ENCODE data around the gene TRABD2B. TPM values are rescaled to one million over a fixed set of nuclear protein-coding genes. Genes with fewer than 3 reads are reported as not detected.

Gene TRABD2B
- polyA plus RNA-seq, 4 donors, result under 0.01 to 2.6 (median 2.2) TPM; not detected in 1

DNA sequence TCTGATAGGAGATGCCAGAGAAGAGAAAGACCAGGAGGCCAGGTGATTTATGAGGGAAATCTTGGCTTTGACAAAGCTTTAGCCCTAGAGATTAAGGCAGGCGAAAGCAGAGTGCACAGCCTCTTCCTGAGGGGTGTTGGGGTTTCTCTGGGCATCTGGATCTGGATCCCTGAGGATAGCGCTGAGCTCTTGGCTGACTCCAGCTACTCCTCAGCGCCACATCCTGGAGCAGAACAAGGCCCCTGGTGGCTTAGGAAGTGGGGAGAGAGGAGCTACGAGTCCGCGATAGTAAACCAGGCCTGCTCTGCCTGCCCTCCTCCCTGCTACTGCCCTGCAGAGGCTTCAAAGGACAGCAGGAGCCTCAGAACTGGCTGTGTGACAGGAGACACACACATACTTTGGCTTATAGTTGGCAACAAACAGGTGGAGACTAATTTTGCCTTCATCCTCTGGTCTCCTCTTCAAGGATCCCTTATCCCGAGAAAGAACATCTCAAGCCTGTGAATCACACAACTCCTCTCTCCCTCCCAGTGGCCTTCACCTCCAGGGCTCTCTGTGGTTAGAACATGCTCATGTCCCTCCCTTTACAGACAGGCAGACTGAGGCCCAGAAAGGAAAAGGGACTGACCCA lies 66.9 kb downstream of the TRABD2B start:
- H3K27ac ChIP-seq (ENCODE audit: low read depth in 1 of 3, low read length in 2 of 3), result no peak overlapping the region
- H3K9me3 ChIP-seq (ENCODE audit: control insufficient read depth in 2 of 2, insufficient read depth in 1 of 2, low read depth in 1 of 2, low read length in 1 of 2), result no peaks in the 10 kb centered on the region
- no peaks in the 10 kb centered on the region for H3K27me3 ChIP-seq (ENCODE audit: control insufficient read depth in 3 of 3, insufficient read depth in 3 of 3, low read length in 3 of 3)
- DNase-seq, result peak in 1 of 2 donors; percentile 2
- no peaks in the 10 kb centered on the region for H3K36me3 ChIP-seq (ENCODE audit: control insufficient read depth in 3 of 3, insufficient read depth in 2 of 3, low read depth in 1 of 3, low read length in 3 of 3)
- H3K4me3 ChIP-seq (ENCODE audit: low read depth in 1 of 3, low read length in 3 of 3), result no peak overlapping the region
- 79 to 87% (median 84%) methylated on average over 7 of the region's 7 CpGs for WGBS, 3 donors
- peaks cover 7 to 31% (median 9%) of the 10 kb centered on the region in 3 donors for H3K4me1 ChIP-seq (ENCODE audit: control insufficient read depth in 3 of 3, insufficient read depth in 2 of 3, low read depth in 1 of 3, low read length in 2 of 3)
- no peak for FAIRE-seq

DNA sequence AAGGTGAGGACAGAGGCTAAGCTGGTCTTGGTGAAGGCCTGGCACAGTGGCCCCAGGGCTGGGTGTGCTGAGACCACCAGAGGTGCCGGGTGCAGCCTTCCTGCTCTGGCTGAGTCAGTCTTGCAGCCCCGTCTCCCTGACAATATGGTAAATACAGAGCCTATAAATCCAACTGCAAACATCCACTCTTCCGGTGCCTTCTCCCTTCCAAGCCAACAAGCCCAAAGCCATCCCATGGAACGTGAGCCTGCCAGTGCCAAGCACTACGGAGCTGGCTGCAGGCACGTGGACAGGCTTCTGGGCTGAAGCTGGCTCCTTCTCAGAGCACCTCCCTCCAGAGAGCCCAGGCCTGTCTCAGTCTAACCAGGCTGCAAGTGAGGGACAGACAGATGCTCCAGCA lies 70.0 kb downstream of the TRABD2B start:
- no peaks in the 10 kb centered on the region for H3K9me3 ChIP-seq (ENCODE audit: control insufficient read depth in 2 of 2, insufficient read depth in 1 of 2, low read depth in 1 of 2, low read length in 1 of 2)
- no peak overlapping the region for H3K4me3 ChIP-seq (ENCODE audit: low read depth in 1 of 3, low read length in 3 of 3)
- H3K4me1 ChIP-seq (ENCODE audit: control insufficient read depth in 3 of 3, insufficient read depth in 2 of 3, low read depth in 1 of 3, low read length in 2 of 3), result peaks cover 0 to 2% (median 0%) of the 10 kb centered on the region in 3 donors
- FAIRE-seq (no peak), DNase-seq (no peak)
- WGBS, 3 donors, result 79 to 85% (median 83%) methylated on average over 6 of the region's 6 CpGs
- no peak overlapping the region for H3K27ac ChIP-seq (ENCODE audit: low read depth in 1 of 3, low read length in 2 of 3)
- no peaks in the 10 kb centered on the region for H3K27me3 ChIP-seq (ENCODE audit: control insufficient read depth in 3 of 3, insufficient read depth in 3 of 3, low read length in 3 of 3)
- peaks cover 0 to 3% (median 0%) of the 10 kb centered on the region in 3 donors for H3K36me3 ChIP-seq (ENCODE audit: control insufficient read depth in 3 of 3, insufficient read depth in 2 of 3, low read depth in 1 of 3, low read length in 3 of 3)

DNA sequence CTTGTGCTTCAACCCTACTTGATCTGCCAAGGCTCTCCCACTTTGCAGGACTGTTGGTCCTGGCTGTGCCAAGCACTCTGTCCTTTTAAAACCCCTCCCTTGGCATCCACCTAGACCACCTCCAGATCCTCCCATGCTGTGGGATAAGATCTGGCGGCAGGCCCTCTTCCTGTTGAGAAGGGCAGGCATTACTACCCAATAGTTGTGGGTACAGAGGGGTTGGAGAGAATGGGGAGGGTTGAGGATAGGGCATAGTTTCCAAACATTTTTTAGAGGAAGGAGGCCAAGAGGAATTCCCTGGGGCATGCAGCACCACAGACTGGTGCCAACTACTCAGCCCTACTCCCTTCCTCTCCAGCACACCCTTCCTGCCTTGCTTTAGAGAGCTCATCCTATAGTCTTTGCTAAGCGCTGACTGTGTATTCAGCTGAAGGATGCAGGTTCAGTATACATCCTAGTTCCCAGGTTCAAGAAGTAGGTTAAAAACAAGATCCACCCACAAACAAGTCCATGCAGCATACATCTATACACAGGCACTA lies 70.7 kb downstream of the TRABD2B start:
- no peaks in the 10 kb centered on the region for H3K9me3 ChIP-seq (ENCODE audit: control insufficient read depth in 2 of 2, insufficient read depth in 1 of 2, low read depth in 1 of 2, low read length in 1 of 2)
- peaks cover 0 to 3% (median 0%) of the 10 kb centered on the region in 3 donors for H3K36me3 ChIP-seq (ENCODE audit: control insufficient read depth in 3 of 3, insufficient read depth in 2 of 3, low read depth in 1 of 3, low read length in 3 of 3)
- H3K27me3 ChIP-seq (ENCODE audit: control insufficient read depth in 3 of 3, insufficient read depth in 3 of 3, low read length in 3 of 3), result no peaks in the 10 kb centered on the region
- 43 to 45% (median 45%) methylated on average over 2 of the region's 2 CpGs for WGBS, 3 donors
- FAIRE-seq, result no peak
- no peaks in the 10 kb centered on the region for H3K4me1 ChIP-seq (ENCODE audit: control insufficient read depth in 3 of 3, insufficient read depth in 2 of 3, low read depth in 1 of 3, low read length in 2 of 3)
- H3K4me3 ChIP-seq (ENCODE audit: low read depth in 1 of 3, low read length in 3 of 3), result no peak overlapping the region
- DNase-seq, result no peak
- no peak overlapping the region for H3K27ac ChIP-seq (ENCODE audit: low read depth in 1 of 3, low read length in 2 of 3)

DNA sequence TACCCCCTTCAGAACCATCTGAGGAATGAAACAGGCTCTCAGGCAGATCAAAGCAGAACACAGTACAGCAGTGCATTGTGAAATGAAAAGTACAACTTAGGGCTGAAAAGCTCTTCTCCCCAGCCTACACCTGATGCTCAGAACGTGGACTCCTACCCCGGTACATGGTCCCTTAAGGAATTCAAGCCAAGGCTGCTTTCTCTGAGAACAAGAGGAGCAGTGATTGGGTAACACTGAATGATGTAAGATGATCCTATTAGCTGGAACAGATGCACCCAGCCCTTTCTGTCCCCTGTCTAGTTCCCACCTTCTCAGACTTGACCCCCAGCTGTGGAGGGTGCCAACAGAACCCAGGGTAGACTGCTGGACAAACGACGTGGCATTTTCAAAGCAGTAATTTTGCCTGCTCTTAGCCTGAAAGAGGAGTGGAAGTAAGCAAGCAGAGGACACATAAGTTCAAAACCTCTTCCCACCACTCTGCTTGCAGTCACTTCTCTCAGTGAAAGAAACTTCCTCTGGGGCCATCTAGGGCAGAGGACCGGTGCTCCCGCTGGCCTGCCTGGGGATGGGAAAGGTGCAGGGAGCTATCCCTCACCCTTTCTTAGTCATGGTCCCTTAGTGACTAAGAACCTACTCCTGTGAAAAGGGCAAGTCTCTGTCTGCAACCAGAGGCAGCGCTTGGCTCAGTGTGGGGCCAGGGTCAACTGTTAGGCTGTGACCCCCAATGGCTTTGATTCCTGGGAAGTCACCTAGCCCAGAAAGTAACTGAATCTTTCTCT lies 72.7 kb downstream of the TRABD2B start:
- WGBS, 3 donors, result 75 to 76% (median 75%) methylated on average over 7 of the region's 7 CpGs
- DNase-seq (peak in 1 of 2 donors; percentile 62), FAIRE-seq (no peak)
- no peak overlapping the region for H3K4me3 ChIP-seq (ENCODE audit: low read depth in 1 of 3, low read length in 3 of 3)
- H3K36me3 ChIP-seq (ENCODE audit: control insufficient read depth in 3 of 3, insufficient read depth in 2 of 3, low read depth in 1 of 3, low read length in 3 of 3), result peaks cover 0 to 3% (median 0%) of the 10 kb centered on the region in 3 donors
- no peaks in the 10 kb centered on the region for H3K9me3 ChIP-seq (ENCODE audit: control insufficient read depth in 2 of 2, insufficient read depth in 1 of 2, low read depth in 1 of 2, low read length in 1 of 2)
- no peak overlapping the region for H3K27ac ChIP-seq (ENCODE audit: low read depth in 1 of 3, low read length in 2 of 3)
- H3K27me3 ChIP-seq (ENCODE audit: control insufficient read depth in 3 of 3, insufficient read depth in 3 of 3, low read length in 3 of 3), result no peaks in the 10 kb centered on the region
- H3K4me1 ChIP-seq (ENCODE audit: control insufficient read depth in 3 of 3, insufficient read depth in 2 of 3, low read depth in 1 of 3, low read length in 2 of 3), result peaks cover 0 to 11% (median 3%) of the 10 kb centered on the region in 3 donors

DNA sequence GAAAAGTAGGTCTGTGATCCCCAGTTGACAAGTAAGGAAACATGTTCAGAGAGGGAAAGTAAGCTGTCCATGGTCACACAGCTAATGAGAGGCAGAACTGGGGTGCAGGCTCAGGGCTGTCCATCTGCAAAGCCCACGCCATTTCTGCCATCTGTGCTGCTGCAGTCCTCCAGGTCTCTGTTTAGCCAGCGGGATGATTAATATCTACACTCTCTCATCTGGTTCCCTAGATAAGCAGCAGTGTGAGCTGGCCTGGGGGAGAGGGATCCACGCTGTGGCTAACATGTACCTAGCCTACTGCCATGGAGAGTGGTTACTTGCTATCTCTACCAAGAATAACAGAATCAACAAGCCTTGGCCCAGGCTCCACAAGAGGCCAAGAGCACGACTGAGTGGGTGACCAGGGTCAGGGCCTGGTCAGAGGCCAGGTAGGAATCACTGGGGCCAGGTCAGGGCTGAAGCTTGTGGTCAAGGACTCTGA lies 75.2 kb downstream of the TRABD2B start:
- Histone ChIP-seq H3K4me1 (ENCODE audit: control insufficient read depth in 3 of 3, insufficient read depth in 2 of 3, low read depth in 1 of 3, low read length in 2 of 3) (peaks cover 0 to 31% (median 5%) of the 10 kb centered on the region in 3 donors), H3K27me3 (ENCODE audit: control insufficient read depth in 3 of 3, insufficient read depth in 3 of 3, low read length in 3 of 3) (no peaks in the 10 kb centered on the region), H3K9me3 (ENCODE audit: control insufficient read depth in 2 of 2, insufficient read depth in 1 of 2, low read depth in 1 of 2, low read length in 1 of 2) (no peaks in the 10 kb centered on the region), H3K4me3 (ENCODE audit: low read depth in 1 of 3, low read length in 3 of 3) (no peak overlapping the region), H3K27ac (ENCODE audit: low read depth in 1 of 3, low read length in 2 of 3) (no peak overlapping the region), H3K36me3 (ENCODE audit: control insufficient read depth in 3 of 3, insufficient read depth in 2 of 3, low read depth in 1 of 3, low read length in 3 of 3) (peaks cover 0 to 3% (median 0%) of the 10 kb centered on the region in 3 donors)
- WGBS, 3 donors, result 70 to 84% (median 84%) methylated on average over 4 of the region's 4 CpGs
- FAIRE-seq (no peak), DNase-seq (no peak)

DNA sequence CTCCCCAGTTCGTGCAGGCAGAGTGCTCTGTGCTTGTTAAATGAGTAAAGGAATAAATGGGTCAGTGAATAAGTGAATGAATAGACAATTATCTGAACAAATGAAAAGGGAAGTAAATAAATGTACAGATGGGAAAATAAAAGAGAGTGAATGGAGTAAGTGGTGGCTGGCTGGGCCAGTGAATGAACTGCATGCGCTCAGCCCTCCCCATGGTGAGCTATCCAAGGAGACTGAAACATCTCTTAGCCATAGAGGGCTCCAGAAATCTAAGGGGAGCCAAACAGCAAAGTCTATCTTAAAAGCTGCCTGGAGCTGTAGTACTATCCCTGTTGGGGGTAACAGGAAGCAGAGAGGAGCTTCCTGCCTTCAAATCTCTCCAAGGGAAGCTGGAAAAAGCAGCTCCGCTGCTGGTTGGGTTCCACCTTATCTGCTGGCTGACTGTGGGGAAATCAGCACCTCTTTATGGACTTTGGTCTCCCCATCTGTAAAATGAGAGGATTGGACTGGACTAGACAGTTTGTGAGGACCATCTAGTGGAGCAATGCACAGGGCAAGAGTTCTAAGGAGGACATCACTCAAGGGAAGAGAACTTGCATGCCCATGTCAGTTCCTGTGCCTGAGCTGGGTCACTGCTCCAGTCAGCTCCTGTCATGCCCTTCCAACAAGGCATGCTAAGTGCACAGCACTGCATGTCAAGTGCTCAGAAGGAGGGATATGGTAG lies 77.9 kb downstream of the TRABD2B start:
- Histone ChIP-seq H3K27me3 (ENCODE audit: control insufficient read depth in 3 of 3, insufficient read depth in 3 of 3, low read length in 3 of 3) (no peaks in the 10 kb centered on the region), H3K4me3 (ENCODE audit: low read depth in 1 of 3, low read length in 3 of 3) (no peak overlapping the region), H3K9me3 (ENCODE audit: control insufficient read depth in 2 of 2, insufficient read depth in 1 of 2, low read depth in 1 of 2, low read length in 1 of 2) (no peaks in the 10 kb centered on the region), H3K4me1 (ENCODE audit: control insufficient read depth in 3 of 3, insufficient read depth in 2 of 3, low read depth in 1 of 3, low read length in 2 of 3) (peaks cover 0 to 39% (median 5%) of the 10 kb centered on the region in 3 donors), H3K27ac (ENCODE audit: low read depth in 1 of 3, low read length in 2 of 3) (peak overlapping the region in 2 of 3 donors; percentile 6 to 85), H3K36me3 (ENCODE audit: control insufficient read depth in 3 of 3, insufficient read depth in 2 of 3, low read depth in 1 of 3, low read length in 3 of 3) (peaks cover 0 to 3% (median 0%) of the 10 kb centered on the region in 3 donors)
- DNase-seq, result peak; percentile 66 to 83
- FAIRE-seq, result no peak
- WGBS, 3 donors, result 60 to 72% (median 62%) methylated on average over 3 of the region's 3 CpGs

DNA sequence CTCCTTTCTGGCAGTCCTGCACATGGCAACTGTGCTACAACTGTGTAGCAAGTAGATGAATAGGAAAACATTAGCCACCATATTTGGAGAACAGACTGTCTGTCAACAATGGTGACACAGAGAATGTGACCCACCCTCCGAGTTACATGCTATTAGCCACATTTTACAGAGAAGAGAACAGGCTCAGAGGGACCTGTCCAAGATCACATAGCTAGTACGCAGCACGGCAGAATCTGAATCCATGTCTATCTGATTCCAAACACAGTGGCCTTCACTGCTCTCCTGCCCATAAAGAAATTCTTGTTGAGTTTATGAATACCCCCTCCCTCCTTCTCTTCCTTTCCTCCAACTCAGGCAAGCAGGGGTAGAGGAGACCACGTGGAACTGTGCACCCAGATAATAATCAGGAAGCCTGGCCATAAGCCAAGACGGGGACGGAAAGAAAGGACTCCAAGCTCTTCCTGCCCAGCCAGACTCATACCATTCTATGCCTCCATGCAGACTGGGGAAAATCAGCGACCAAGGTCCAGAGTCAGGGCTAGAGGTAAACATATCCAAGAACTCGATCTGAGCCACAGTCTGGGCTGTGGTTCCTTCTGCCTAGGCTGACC lies 78.8 kb downstream of the TRABD2B start:
- Histone ChIP-seq H3K4me1 (ENCODE audit: control insufficient read depth in 3 of 3, insufficient read depth in 2 of 3, low read depth in 1 of 3, low read length in 2 of 3) (peaks cover 1 to 48% (median 5%) of the 10 kb centered on the region in 3 donors), H3K4me3 (ENCODE audit: low read depth in 1 of 3, low read length in 3 of 3) (no peak overlapping the region), H3K9me3 (ENCODE audit: control insufficient read depth in 2 of 2, insufficient read depth in 1 of 2, low read depth in 1 of 2, low read length in 1 of 2) (no peaks in the 10 kb centered on the region), H3K27me3 (ENCODE audit: control insufficient read depth in 3 of 3, insufficient read depth in 3 of 3, low read length in 3 of 3) (no peaks in the 10 kb centered on the region), H3K27ac (ENCODE audit: low read depth in 1 of 3, low read length in 2 of 3) (peak overlapping the region in 2 of 3 donors; percentile 36 to 85), H3K36me3 (ENCODE audit: control insufficient read depth in 3 of 3, insufficient read depth in 2 of 3, low read depth in 1 of 3, low read length in 3 of 3) (peaks cover 0 to 3% (median 0%) of the 10 kb centered on the region in 3 donors)
- FAIRE-seq (no peak), DNase-seq (peak; percentile 79 to 93)
- 33 to 36% (median 34%) methylated on average over 8 of the region's 8 CpGs for whole genome bisulfite sequencing, 3 donors

All from small intestine (tissue), 7 donors.